ENCODE results near the gene PCSK9.
"Not testable (repeated sequence)": the region's sequence is repeated elsewhere in the genome, so short reads cannot be mapped to it uniquely, and the experiment has no call there.

PCSK9 gene

DNA sequence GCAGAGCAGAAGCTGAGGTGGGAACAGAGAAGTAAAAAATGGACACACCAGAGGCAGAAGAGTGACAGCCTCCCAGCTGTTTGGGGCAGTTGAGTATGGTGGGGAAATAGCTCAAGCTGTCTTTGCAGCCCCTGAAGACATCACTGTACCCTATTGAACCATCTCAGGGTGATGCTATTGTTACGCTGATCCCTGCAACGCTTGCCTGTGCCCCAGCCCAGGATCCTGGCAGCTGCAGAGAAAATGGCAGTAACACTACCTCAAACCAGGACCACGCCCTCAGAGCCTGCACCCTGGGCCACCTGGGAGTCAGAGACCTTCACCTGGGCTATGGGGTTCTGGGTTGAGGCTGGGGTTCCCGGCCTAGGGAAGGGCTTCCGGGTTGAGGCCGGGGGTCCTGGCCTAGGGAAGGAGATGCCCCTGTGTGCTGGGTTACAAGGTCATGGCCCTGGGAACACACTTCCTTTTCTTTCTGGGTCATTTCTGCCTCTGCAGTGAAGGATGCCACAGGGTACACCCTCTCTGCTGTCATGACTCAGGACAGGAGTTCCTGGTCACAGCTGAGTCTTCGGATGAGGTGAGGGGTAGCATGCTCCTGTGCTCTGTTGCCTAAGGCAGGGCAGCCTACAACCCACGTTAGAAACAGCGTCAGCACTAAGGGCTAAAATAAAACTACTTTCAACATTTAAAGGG lies 29.0 kb upstream of the PCSK9 start:
- DNase-seq: no peak

DNA sequence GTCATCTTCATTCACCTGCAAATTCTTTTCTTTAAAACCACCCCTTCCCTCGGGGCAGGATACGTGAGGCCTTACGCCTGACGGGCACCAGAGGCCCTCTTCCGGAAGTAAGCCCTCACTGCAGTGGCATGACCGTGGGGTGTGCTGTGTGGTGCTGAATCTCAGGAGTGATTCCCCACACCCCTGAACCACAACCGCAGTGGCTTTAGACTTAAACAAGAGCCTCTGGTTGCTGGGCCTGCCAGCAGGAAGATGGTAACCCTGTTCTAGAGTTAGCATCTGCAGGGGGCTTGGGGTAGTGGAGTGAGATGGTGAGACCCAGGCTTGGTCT lies 28.5 kb upstream of the PCSK9 start:
- DNase-seq: no peak

- no peak for DNase-seq
These were observed 26.7 kb upstream of the PCSK9 start for GRCh38 chr1:55012661-55013060.

GRCh38 chr1:55015123-55015522 lies 24.2 kb upstream of the PCSK9 start:
- DNase-seq: no peak

GRCh38 chr1:55015731-55016620 lies 23.4 kb upstream of the PCSK9 start:
- DNase-seq: no peak

DNA sequence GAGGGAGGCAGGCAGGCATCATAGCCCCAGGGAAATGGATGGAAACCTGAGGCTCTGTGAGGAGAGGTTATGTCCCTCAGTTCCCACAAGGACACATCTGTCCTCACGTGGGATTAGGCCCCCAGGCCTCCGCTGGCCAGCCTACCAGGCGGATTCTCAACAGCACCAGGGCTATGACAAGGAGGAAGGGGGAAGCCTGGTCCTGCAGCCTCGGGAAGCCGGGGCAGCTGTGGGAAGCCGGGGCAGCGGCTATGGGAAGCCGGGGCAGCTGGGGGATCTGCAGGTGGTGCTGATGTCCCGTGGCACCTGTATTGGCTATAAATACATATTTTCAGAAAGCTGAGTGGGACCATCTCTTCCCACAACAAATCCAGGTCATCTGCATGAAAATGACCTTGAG lies 21.0 kb upstream of the PCSK9 start:
- no peak for DNase-seq

- peak; percentile 91 for DNase-seq
These were observed 17.3 kb upstream of the PCSK9 start for GRCh38 chr1:55021942-55022546.

GRCh38 chr1:55024163-55024562 lies 15.2 kb upstream of the PCSK9 start:
- DNase-seq: not testable (repeated sequence)

DNA sequence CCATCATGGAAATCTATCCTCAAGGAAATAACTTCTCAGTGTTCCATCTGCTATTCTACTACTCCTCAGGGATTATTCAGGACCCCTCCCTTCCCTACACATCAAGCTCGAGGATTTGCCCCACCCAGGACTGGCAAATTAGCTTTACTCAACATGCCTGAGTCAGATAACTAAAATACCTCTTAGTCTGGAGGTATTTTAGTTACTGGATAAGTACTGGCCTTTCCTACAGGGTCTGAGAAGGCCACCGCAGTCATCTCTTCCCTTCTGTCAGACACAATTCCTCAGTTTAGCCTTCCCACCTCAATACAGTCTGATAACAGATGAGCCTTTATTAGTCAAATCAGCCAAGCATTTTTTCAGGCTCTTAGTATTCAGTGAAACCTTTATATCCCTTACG lies 12.7 kb upstream of the PCSK9 start:
- DNase-seq: not testable (repeated sequence)

DNA sequence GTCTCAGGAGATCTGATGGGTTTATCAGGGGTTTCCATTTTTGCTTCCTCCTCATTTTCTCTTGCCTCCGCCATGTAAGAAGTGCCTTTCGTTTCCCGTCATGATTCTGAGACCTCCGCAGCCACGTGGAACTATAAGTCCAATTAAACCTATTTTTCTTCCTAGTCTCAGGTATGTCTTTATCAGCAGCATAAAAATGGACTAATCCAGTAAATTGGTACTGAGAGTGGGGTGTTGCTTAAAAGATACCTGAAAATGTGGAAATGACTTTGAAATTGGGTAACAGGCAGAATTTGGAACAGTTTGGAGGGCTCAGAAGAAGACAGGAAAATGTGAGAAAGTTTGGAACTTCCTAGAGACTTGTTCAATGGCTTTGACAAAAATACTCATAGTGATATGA lies 8.2 kb upstream of the PCSK9 start:
- not testable (repeated sequence) for DNase-seq

DNA sequence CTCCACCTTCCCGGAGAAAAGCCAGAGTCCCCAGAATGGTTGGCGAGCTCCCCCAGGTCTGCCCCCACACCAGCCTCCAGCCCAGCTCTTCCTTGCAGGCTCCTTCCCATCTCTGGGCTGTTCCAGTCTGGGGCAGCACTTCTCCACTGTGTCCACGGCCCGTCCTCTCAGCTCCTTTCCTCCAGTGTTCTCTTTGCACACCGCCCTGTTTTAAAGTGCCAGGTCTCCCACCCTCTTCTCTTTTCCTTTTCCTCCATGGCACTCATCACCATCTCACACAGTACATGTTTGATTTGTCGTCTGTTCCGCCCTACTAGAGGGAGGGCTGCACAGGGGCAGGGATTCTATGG lies 6.1 kb upstream of the PCSK9 start:
- no peak for DNase-seq

- DNase-seq: no peak
These were observed 4.7 kb upstream of the PCSK9 start for GRCh38 chr1:55034476-55035133.

DNA sequence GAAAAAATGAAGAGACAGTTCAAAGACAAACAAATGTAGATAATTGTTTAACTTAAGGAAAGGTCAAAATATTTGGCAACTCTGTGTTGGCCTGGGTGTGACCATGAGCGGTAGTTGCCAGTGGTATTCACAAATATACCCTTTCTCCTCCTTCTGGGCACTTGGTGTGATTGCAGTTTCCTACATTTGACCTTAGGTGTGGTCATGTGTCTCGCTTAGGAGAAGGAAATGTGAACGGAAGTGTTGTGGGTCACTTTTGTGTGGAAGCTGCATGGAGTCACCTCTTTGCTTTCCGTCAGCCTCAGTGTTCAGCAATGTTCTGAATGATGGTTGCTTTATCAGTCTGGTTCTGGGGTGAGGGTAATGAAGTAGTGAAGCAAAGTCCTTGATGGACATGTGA lies 3.4 kb upstream of the PCSK9 start:
- no peak for DNase-seq

DNA sequence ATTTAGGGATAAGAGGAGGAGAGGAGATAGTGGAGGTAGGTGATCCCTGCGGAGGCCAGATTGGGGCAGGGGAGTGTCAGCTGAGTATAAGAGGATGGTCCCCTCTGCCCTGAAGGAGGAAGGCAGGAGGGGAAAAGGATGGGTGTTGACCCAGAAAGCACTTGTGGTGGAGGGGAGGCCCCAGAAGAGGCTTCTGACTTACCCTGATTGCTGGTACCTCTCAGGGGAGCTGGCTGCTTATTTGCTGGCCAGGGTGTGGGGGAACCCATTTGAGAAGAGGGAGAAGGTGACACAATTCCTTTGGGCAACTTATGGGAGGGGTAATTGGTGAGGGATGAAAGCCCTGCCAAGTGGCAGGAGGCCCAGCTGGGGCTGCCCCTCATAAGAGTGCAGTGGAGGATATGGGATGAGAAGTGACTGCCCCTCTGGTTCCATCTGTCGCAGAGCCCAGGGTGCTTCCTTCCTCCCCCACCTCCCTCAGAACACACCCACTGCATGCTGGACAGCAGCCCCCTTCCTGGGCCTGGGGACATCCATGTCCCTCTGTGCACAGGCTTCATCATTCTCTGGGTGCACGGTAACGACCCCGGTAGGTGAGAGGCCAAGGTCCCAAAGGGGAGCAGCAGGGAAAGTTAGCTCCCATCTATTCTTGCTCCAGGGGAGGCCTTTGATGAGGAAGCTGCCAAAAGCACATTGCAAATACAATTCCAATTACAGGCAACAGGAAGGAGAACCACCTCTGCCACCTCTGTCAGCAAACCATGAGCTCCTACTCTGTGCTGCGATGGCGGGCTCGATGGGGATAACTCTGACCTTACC lies 1.4 kb upstream of the PCSK9 start:
- DNase-seq: no peak

DNA sequence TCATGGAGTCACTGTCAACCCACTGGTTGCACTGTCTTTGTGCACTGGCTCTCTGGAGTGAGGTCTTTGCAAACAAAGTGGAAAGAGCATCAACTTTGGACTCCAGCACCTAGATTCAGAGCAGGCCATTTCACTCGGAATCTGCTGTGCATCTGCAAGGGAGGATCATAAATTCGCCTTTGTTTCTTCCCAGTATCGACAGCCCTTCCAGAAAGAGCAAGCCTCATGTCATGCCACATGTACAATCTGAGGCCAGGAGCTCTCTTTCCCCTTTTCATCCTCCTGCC lies 853 bp upstream of the PCSK9 start:
- no peak for DNase-seq

GRCh38 chr1:55038974-55039341 lies 390 bp upstream of the PCSK9 start:
- no peak for DNase-seq

GRCh38 chr1:55040083-55040932 lies 960 bp downstream of the PCSK9 start:
- no peak for DNase-seq

GRCh38 chr1:55040933-55041494 lies 1.7 kb downstream of the PCSK9 start:
- DNase-seq: no peak

- no peak for DNase-seq
These were observed 2.3 kb downstream of the PCSK9 start for GRCh38 chr1:55041613-55042012.

DNA sequence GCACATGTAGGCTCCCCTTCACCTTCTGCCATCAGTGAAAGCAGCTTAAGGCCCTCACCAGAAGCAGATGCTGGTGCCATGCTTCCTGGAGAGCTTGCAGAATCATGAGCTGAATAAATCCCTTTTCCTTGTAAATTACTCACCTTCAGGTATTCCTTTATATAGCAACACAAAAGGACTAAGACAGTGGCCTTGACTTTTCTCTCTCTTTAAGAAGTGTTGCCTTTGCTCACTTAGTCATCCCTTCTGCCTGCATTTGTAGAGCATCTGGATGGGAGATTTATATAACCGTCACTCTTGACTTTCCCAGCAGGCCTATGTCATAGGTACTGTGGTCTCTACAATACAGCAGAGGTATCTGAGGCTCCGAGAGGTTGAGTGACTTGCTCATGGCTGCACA lies 3.7 kb downstream of the PCSK9 start:
- DNase-seq: no peak

DNA sequence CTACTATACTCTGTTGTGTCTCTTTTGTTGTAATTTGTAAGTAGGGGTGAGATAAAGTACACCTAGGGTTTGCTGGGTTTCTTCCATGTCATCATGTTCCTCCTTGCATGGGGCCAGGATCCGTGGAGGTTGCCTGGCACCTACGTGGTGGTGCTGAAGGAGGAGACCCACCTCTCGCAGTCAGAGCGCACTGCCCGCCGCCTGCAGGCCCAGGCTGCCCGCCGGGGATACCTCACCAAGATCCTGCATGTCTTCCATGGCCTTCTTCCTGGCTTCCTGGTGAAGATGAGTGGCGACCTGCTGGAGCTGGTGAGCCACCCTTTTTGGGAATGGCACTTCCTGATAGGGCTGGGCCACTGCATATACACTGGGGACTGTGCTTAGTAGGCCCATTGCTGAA lies 4.4 kb downstream of the PCSK9 start:
- no peak for DNase-seq
